Anterior cingulate cortex (tissue), 58 donors: ENCODE data around the gene NBPF1.
"Not testable (repeated sequence)": the region's sequence is repeated elsewhere in the genome, so short reads cannot be mapped to it uniquely, and the experiment has no call there.

ENCODE experiments used
- DNase-seq, 58 donors: peaks; one replicate each; lab custom pipeline; 2025; lab: John Stamatoyannopoulos, UW

The NBPF1 gene

DNA sequence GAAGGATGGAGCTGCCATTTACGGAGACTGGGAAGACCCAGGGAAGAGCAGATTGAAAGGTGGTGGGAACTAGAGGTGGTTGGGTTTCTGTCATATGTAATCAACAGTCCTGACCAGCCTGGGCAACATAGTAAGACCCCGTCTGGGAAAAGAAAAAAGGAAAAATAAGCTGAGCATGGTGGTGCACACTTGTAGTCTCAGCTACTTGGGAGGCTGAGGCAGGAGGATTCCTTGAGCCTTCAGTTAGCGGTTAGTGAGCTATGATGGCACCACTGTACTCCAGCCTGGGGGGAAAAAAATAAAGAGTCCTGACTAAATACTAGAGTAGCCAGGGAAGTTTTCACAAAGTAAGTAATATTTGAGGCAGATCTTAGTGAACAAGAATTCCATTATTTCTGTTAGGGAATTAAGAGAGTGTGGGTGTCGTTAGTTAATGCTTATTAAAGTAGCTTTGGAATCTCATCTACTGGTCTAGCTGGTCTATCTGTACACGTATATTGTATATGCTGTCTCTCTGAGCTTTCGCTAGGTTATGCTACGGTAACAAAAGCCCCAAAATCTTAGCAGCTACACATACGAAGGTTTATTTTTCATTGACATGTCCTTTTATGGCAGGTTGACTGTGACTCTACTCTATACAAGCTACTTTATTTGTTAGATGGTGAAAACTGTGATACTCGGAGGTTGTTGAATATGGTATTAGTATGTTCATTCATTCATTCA, 4.4 kb downstream of the NBPF1 start:
- DNase-seq, result no peak

GRCh38 chr1:16607853-16608815, 5.2 kb downstream of the NBPF1 start:
- not testable (repeated sequence) for DNase-seq

GRCh38 chr1:16607433-16607851, 5.9 kb downstream of the NBPF1 start:
- no peak for DNase-seq

GRCh38 chr1:16606666-16607432, 6.5 kb downstream of the NBPF1 start:
- DNase-seq, result not testable (repeated sequence)

GRCh38 chr1:16605532-16606505, 7.5 kb downstream of the NBPF1 start:
- DNase-seq, result no peak

DNA sequence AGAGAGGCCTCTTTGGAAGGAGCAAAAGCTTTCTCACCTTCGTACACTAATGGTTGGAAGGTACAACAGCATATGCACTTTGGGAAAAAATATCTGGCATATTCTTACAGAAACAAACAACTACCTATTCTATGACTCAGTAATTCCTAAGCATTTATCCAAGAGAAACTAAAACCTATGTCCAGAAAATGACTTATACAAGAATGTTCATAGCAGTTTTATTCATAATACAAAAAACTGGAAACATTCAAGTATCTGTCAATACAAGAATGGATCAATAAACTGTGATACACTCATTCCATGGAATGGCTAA, 8.2 kb downstream of the NBPF1 start:
- no peak for DNase-seq

GRCh38 chr1:16604514-16605212, 8.7 kb downstream of the NBPF1 start:
- not testable (repeated sequence) for DNase-seq

DNA sequence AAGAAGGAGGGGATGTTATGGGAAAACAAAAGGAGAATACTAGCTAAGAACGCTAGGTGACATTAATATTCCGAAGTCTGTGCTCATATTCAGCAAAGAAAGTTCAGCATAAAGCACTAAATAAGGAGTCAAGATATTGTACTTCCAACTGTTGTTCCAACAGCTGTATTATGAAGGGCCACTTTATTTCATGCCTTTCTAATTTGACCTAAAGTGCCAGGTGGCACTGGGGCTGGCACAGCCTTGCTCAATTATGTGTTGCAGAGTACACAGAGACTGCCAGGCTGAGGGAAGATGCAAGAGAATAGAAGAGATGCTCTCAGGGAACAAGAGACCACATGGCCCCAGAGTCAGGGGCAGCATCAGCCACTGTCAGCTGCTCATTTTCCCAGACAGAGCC, 9.7 kb downstream of the NBPF1 start:
- not testable (repeated sequence) for DNase-seq

DNA sequence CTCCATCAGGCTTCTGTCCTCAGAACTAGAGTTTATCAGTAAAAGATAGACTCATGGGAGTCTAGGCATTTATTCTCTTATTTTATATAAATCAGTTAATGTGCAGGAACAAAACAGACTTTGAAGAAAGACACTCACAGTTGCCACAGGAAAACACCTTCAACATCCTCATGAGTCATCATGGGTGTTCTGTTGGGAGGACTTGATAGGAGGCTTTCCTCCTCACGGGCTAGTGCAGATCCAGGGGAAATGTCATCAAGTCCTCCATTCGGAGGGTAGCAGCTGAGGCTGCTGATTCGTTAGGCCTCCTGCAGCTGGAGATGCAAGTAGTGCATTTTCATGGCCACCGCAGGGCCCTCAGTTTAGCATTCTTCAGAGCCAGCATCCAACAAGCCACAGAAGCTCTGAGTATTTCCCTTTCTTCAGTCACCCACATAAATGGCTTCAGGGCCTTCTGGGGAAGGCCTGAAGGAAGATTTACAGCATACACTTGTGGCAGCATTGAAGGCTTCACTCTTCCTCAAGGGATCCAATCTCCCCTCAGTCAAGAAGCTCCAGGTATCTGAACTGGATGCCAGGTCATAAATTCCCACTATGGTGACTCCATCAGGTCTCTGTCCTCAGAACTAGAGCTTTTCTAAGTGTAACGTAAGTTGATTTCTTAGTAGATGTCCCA, 10.9 kb downstream of the NBPF1 start:
- DNase-seq, result not testable (repeated sequence)

DNA sequence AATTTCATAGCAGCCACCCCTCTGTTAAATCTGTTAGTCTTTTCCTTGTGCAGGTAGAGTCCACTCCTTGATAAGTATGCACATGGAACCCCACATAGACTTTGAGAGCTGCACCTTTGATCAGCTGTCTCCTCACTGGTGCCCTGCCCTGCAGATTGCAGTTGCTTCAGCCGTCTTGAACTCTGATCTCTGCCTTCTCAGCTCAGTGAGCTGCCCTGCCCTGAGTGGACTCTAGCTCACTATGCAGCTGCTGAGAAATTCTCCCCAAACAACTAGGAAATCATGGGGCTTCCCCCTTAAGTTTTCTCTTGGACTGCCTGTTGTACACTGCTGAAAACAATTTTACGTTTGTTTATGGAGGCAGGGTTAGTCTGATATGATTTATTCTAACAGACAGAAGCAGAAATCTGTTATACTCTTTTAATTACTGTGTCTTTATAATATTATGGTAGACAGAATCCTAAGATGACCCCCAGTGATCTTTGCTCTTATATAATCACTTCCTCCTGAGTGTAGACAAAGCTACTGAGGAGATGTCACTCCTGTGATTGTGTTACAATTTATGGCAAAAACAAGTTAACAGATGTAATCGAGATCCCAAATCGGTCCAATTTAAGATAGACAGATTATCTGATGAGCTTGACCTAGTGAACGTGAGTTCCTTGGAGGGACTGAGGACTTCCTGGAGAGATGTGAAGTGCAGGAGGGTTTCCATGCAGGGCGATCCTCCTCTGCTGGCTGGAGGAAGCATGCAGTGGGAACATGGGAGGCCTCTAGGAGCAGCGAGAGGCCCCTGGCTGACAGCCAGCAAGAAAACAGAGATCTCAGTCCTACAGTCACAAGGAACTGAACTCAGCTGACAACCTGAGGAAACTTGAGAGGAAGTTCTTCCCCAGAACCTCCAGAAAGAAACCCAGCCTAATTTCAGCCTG, 12.2 kb downstream of the NBPF1 start:
- DNase-seq, result not testable (repeated sequence)

GRCh38 chr1:16599326-16599725, 14.0 kb downstream of the NBPF1 start:
- DNase-seq, result not testable (repeated sequence)

DNA sequence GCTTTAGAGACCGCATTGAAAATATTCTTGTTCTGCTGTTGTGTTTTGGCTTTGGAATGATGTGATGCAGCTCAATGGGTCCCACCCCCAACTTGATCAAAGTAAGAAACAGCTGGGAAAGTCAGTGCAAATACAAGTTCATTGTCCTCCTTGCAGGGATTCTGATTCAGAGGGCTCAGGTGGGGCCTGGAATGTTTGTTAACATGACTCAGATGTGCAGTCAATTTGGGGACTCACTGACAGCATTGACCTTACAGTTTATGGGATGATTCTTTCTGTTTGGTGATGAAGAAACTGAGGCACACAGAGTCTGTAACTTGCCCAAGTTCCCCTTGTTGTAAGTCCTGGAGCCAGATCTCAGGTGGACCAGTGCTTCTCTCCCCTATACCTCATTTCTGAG, 18.1 kb downstream of the NBPF1 start:
- not testable (repeated sequence) for DNase-seq

GRCh38 chr1:16591845-16592244, 21.5 kb downstream of the NBPF1 start:
- not testable (repeated sequence) for DNase-seq

DNA sequence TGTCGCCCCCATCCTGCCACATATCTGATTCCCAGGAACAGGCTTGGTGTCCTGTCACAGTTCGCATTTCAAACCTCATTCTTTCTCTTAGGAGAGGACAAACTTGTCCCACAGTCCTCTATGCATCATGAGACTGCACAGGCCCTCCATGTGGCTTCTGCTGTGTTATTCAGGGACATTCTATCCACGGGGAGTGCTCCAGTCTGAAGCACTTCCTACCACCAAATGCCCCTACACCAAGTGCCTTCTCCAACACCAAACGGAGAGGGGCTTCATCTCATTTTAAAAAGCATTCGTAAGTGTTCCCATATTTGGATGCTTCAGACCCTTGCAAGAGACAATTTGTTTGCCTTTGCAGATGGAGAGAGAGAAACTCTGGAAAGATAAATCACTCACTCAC, 25.3 kb downstream of the NBPF1 start:
- DNase-seq, result not testable (repeated sequence)

- not testable (repeated sequence) for DNase-seq
Observed at GRCh38 chr1:16587639-16588038, 25.7 kb downstream of the NBPF1 start.

DNA sequence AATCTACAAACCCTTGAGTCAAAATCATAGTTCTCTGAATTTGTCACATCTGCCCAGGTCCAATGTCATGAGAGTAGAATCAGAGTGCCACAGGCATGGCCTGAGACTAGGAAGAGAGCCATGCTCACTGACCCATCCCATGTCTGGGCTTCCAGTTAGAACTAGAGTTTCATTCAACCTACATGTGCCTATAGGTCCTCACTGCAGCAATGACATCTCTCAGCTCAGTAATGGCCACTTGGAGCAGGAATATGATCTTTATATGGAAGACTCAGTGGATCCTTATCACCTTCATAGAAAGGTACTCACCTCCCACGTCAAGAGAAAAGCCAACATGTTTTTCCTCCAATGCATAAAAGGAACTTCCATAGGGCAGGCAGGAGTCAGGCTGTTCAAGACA, 48.0 kb downstream of the NBPF1 start:
- DNase-seq, result not testable (repeated sequence)

- not testable (repeated sequence) for DNase-seq
Observed at GRCh38 chr1:16561035-16561434, 52.3 kb downstream of the NBPF1 start.
